22Rv1 (cell line): ENCODE results near the gene NME3.

Source experiments
- ZFX ChIP-seq: fragments of 450-650 bp; IDR thresholded peaks from 2 replicates; pipeline ENCODE4 v1.6.1; 2017; ENCODE audit warnings: antibody characterized with exemption, borderline replicate concordance
- TF ChIP-seq, protein P1 (sequence below): fragments of 450-650 bp; IDR thresholded peaks from 2 replicates; pipeline ENCODE4 v1.5.1; 2017; ENCODE audit warnings: mild to moderate bottlenecking

DNA sequence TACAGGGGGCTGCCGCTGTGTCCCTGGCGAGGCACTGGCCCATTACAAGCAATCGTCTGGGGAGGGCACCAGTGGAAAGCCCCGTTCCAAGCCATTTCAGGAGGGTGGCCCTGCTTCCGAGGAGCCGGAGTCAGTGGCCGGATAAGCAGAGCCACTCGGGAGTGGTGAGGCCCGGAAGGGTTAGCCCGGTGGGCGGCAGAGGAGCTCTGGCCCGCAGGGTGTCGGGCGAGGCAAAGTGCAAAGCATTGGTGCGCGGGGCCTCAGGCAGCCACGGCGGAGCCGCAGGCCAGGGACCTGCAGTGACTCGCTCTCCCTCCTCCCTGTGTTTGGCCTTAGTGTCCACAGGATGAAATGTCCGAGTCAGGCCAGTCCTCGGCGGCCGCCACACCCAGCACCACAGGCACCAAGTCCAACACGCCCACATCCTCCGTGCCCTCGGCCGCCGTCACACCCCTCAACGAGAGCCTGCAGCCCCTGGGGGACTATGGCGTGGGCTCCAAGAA is 24.6 kb downstream of the NME3 start:
- TF ChIP-seq, protein P1, sequence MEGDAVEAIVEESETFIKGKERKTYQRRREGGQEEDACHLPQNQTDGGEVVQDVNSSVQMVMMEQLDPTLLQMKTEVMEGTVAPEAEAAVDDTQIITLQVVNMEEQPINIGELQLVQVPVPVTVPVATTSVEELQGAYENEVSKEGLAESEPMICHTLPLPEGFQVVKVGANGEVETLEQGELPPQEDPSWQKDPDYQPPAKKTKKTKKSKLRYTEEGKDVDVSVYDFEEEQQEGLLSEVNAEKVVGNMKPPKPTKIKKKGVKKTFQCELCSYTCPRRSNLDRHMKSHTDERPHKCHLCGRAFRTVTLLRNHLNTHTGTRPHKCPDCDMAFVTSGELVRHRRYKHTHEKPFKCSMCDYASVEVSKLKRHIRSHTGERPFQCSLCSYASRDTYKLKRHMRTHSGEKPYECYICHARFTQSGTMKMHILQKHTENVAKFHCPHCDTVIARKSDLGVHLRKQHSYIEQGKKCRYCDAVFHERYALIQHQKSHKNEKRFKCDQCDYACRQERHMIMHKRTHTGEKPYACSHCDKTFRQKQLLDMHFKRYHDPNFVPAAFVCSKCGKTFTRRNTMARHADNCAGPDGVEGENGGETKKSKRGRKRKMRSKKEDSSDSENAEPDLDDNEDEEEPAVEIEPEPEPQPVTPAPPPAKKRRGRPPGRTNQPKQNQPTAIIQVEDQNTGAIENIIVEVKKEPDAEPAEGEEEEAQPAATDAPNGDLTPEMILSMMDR = no peak
- TF ChIP-seq ZFX = no peak
